GM12891 (cell line): ENCODE results near the gene NTN3.

Experiments
- POLR2A ChIP-seq: IDR thresholded peaks from 2 replicates; pipeline ENCODE4 v1.6.1; 2011; ENCODE audit warnings: low read depth, low read length, control low read depth
- POLR2AphosphoS5 ChIP-seq: IDR thresholded peaks from 2 replicates; pipeline ENCODE4 v1.6.1; 2011; ENCODE audit warnings: low read depth, low read length, control low read depth
- POU2F2 ChIP-seq: IDR thresholded peaks from 2 replicates; pipeline ENCODE4 v1.6.1; 2011; ENCODE audit warnings: low read depth, mild to moderate bottlenecking, control low read depth, low read length, moderate library complexity
- SPI1 ChIP-seq: IDR thresholded peaks from 2 replicates; pipeline ENCODE4 v1.6.1; 2011; ENCODE audit warnings: low read depth, low read length, control low read depth

DNA sequence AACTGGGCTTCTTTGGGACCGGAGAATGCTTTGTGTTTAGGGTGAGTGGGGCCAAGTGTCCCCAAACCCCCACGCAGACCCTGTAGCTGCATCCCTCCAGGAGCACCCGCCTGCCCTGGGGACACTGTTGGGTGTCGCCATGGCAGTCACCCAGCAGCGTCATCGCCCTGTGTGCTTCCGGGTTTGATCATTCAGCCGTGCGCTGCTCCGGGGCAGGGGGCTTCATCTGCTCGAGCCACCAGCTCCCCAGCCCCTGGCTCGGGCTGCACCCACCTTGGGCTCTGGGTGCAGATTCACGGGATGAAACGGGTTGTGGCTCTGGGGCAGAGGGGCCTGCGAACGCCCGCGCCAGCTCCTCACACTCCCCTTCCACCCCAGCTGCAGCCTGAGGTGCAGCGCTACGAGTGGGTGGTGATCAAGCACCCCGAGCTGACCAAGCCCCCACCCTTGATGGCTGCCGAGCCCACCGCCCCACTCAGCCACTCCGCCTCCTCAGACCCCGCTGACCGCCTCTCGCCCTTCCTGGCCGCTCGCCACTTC lies 28.9 kb downstream of the NTN3 start:
- TF ChIP-seq POLR2AphosphoS5 (no peak), POLR2A (no peak), SPI1 (no peak), POU2F2 (no peak)
